ENCODE measurements around the gene NCAPD2.
"Not testable (repeated sequence)": the region's sequence is repeated elsewhere in the genome, so short reads cannot be mapped to it uniquely, and the experiment has no call there.

Gene NCAPD2

DNA sequence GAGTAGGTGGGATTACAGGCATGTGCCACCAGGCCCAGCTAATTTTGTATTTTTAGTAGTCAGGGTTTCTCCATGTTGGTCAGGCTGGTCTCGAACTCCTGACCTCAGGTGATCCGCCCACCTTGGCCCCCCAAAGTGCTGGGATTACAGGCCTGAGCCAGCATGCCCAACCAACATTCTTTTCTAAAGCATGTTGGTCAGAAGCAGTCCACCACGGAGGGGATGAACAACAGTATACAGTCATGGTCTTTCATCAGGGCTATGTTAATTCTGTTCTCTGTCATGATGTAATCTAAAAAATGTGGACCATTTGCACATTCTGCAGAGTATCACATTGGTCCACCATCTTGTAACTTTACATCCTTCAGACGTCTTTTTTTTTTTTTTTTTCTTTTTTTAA is 4.5 kb upstream of the NCAPD2 start:
- no peak for DNase-seq (ENCODE audit: low spot score)

DNA sequence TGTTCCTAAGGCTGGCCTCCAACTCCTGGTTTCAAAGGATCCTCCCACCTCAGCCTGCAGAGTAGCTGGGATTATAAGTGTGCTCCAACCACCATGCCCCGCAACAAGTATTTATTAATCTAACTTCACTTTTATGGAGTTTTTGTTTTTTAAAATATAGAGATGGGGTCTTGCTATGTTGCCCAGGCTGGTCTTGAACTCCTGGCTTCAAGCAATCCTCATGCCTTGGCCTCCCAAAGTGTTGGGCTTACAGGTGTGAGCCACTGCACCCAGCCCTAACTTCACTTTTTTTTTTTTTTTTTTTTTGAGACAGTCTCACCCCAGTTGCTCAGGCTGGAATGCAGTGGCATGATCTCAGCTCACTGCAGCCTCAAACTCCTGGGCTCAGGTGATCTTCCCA is 3.2 kb upstream of the NCAPD2 start:
- DNase-seq (ENCODE audit: low spot score); in situ Hi-C loops (cut with MboI; ENCODE audit: low sequenced_read_pairs, unreplicated experiment): not testable (repeated sequence)

More for the DNA sequence above, 4.5 kb upstream of the NCAPD2 start:
- TF ChIP-seq, protein P1, sequence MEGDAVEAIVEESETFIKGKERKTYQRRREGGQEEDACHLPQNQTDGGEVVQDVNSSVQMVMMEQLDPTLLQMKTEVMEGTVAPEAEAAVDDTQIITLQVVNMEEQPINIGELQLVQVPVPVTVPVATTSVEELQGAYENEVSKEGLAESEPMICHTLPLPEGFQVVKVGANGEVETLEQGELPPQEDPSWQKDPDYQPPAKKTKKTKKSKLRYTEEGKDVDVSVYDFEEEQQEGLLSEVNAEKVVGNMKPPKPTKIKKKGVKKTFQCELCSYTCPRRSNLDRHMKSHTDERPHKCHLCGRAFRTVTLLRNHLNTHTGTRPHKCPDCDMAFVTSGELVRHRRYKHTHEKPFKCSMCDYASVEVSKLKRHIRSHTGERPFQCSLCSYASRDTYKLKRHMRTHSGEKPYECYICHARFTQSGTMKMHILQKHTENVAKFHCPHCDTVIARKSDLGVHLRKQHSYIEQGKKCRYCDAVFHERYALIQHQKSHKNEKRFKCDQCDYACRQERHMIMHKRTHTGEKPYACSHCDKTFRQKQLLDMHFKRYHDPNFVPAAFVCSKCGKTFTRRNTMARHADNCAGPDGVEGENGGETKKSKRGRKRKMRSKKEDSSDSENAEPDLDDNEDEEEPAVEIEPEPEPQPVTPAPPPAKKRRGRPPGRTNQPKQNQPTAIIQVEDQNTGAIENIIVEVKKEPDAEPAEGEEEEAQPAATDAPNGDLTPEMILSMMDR (IDR thresholded peaks at IDR 0.05; ENCODE audit: borderline replicate concordance, control extremely low read depth, extremely low read depth, insufficient read depth, missing control alignments) = no peak
- in situ Hi-C loops (cut with MboI; ENCODE audit: low sequenced_read_pairs, unreplicated experiment) = no loop called here

DNA sequence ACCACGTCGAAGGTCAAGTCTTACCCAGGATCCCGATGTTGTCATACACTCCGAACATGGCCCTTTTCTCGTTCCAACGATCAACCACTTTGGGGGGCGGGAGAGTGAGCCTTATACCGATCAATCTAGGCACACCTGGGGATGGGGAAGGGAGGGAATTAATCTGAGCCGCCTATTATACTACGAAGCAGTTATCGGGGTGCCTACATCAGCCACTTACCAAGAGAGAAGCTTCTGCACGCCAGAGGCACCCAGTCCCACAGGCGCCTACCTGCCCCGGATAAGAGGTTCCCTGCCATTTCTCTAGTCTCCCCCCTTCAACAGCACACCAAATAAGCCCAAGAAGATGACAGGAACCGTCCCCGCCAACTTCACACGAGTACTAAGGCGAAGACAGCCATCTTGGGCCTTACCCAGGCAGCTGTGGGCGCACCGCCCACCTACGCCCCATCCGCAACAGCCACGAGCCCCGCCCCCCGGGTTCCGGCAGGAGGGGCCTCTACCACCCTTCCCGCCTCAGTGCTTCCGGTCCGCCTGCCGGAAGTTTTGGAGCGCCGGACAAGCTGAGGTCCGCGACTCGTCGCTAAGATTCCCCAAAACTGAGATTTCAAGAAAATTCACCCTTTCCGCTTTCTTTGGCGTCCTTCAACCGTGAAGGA is 935 bp upstream of the NCAPD2 start, which contains the start of gene MRPL51:
MRPL51 (minus strand) TSS at position 425 of the 659 bp plus-strand sequence; CDS start at position 299, 126 bp downstream.
- TF ChIP-seq, protein P1 (IDR thresholded peaks at IDR 0.05; ENCODE audit: borderline replicate concordance, control extremely low read depth, extremely low read depth, insufficient read depth, missing control alignments) = no peak
- in situ Hi-C loops (cut with MboI; ENCODE audit: low sequenced_read_pairs, unreplicated experiment) = no loop called here
- DNase-seq (ENCODE audit: low spot score) = peak; percentile 93

DNA sequence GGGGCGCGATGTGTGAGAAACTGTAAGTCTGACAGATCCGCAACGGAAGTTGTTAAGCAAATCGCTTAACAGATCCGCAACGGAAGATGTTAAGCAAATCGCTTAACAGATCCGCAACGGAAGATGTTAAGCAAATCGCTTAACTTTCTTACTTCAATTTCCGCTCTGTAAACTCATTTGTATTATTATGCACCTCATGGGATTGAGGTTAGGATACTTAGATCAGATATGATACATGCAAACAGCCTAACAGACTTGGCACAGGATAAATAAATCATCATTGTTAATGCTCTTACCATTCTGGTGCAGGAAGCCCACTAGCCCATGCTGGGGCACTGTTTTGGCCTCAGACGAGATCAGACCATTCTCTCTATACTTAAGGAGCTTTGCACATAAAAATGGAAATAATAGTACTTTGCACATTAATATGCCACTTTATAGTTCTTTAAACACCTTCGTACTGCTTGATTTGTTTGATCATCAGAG is 399 bp downstream of the NCAPD2 start:
- in situ Hi-C loops (cut with MboI; ENCODE audit: low sequenced_read_pairs, unreplicated experiment) = no loop called here
- TF ChIP-seq, protein P1 (IDR thresholded peaks at IDR 0.05; ENCODE audit: borderline replicate concordance, control extremely low read depth, extremely low read depth, insufficient read depth, missing control alignments) = no peak
- no peak for DNase-seq (ENCODE audit: low spot score)

DNA sequence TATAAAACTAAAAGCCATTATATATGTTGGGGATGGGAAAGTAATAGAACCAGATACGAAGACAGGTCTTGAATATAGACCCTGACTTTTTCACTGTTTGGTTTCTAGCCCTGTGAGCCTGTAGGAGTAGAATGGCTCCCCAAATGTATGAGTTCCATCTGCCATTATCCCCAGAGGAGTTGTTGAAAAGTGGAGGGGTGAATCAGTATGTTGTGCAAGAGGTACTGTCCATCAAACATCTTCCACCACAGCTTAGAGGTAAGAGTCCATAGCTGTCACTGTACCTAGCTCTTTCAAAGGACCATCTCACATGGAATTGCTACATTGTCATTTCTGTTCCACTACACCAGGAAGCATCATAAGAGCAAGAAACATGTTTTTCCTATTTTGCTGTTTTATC is 1.1 kb downstream of the NCAPD2 start:
- TF ChIP-seq, protein P1 (IDR thresholded peaks at IDR 0.05; ENCODE audit: borderline replicate concordance, control extremely low read depth, extremely low read depth, insufficient read depth, missing control alignments) = no peak
- in situ Hi-C loops (cut with MboI; ENCODE audit: low sequenced_read_pairs, unreplicated experiment) = no loop called here
- no peak for DNase-seq (ENCODE audit: low spot score)

DNA sequence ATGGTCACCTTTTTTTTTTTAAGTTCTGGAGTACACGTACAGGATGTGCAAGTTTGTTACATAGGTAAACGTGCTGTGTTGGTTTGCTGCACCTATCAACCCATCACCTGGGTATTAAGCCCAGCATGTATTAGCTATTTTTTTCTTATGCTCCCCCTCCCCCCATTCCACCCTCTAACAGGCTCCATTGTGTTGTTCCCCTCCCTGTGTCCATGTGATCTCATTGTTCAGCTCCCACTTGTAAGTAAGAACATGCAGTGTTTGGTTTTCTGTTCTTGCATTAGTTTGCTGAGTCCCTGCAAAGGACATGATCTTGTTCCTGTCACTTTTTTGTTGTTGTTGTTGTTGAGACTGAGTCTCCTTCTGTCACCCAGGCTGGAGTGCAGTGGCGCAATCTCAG is 3.4 kb downstream of the NCAPD2 start:
- in situ Hi-C loops (cut with MboI; ENCODE audit: low sequenced_read_pairs, unreplicated experiment); DNase-seq (ENCODE audit: low spot score): not testable (repeated sequence)

DNA sequence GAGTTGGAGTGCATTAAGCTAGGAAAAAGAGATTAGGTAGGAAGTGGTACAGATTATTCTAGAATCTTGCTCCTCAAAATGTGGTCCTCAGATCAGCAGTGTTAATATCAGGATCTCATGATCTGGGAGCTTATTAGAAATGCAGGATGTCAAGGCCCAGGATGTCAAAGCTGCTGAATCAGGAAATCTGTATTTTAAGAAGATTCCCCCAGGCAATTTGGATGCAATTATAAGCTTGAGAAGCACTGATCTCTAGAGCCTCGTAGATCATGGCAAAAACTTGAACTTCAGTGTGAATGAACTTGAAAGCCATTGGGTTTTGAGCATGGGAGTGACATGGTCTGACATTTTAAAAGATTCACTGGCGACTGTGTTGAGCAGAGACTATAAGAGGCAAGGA is 6.6 kb downstream of the NCAPD2 start:
- TF ChIP-seq, protein P1 (IDR thresholded peaks at IDR 0.05; ENCODE audit: borderline replicate concordance, control extremely low read depth, extremely low read depth, insufficient read depth, missing control alignments) = no peak
- DNase-seq (ENCODE audit: low spot score) = no peak
- in situ Hi-C loops (cut with MboI; ENCODE audit: low sequenced_read_pairs, unreplicated experiment) = no loop called here

Data from GM13976 (cell line).